Transverse colon (tissue), 4 donors: Measurements from ENCODE around the gene NEUROD4. TPM values are rescaled to one million over a fixed set of nuclear protein-coding genes. Genes with fewer than 3 reads are reported as not detected.

Source experiments
- DNase-seq: peaks from one replicate; pipeline ENCODE4 v3.0.0-alpha.2; 2019
- H3K27ac ChIP-seq, 4 donors: fragments of 200-600 bp; sonication (generic); 2 replicates each; pipeline ENCODE4 v1.5.1; 2016 to 2018; ENCODE audit warnings: inconsistent platforms in 4 of 4
- H3K27me3 ChIP-seq: fragments of 200-600 bp; sonication (generic); 2 replicates; pipeline ENCODE4 v1.5.1; 2017; ENCODE audit warnings: inconsistent platforms
- H3K36me3 ChIP-seq, 4 donors: fragments of 200-600 bp; sonication (generic); 2 replicates each; pipeline ENCODE4 v1.5.1; 2017 to 2019; ENCODE audit warnings: inconsistent platforms in 4 of 4
- H3K4me1 ChIP-seq, 4 donors: fragments of 200-600 bp; sonication (generic); 2 replicates each; pipeline ENCODE4 v1.5.1; 2017 to 2020; ENCODE audit warnings: inconsistent platforms in 4 of 4
- H3K4me3 ChIP-seq, 4 donors: fragments of 200-600 bp; sonication (generic); 1 replicate in 1 of 4; 2 replicates in 3 of 4; pipeline versions ENCODE4 v1.5.1 to v1.6.1; 2017 to 2019; ENCODE audit warnings: inconsistent platforms in 4 of 4
- H3K9me3 ChIP-seq, 2 donors: fragments of 200-600 bp; sonication (generic); 2 replicates each; pipeline ENCODE4 v1.5.1; 2017 to 2019; ENCODE audit warnings: inconsistent platforms in 2 of 2
- CTCF ChIP-seq, 5 experiments: fragments of 200-600 bp in 3 of 5; fragments of 450-650 bp in 2 of 5; sonication (generic) in 3 of 5; IDR thresholded peaks; 1 replicate in 2 of 5; 2 replicates in 3 of 5; pipeline ENCODE4 v1.5.1; 2016 to 2017; ENCODE audit warnings: antibody characterized with exemption in 5 of 5, inconsistent platforms in 3 of 5, mild to moderate bottlenecking in 2 of 5, moderate library complexity in 1 of 5
- EP300 ChIP-seq: sonication (generic); formaldehyde crosslinking; IDR thresholded peaks from one replicate; pipeline ENCODE4 v1.6.1; 2017; ENCODE audit warnings: antibody characterized with exemption, low read depth
- POLR2A ChIP-seq: fragments of 450-650 bp; IDR thresholded peaks from one replicate; pipeline ENCODE4 v1.6.1; 2016; ENCODE audit warnings: antibody characterized with exemption, mild to moderate bottlenecking, moderate library complexity
- POLR2AphosphoS5 ChIP-seq, 3 donors: sonication (generic); formaldehyde crosslinking; IDR thresholded peaks; one replicate each; pipeline ENCODE4 v1.6.1; 2016; ENCODE audit warnings: antibody characterized with exemption in 3 of 3
- WGBS, 2 donors: methylation state at CpG; one replicate each; pipeline ENCODE4 v1.1.5; 2018; ENCODE audit warnings: low coverage in 1 of 2; 5-methylcytosine and 5-hydroxymethylcytosine counted together
- in situ Hi-C, 4 donors: fragments of 200-750 bp; cut with MboI; loops; one replicate each; pipeline versions ENCODE4 v1.15.0 to v1.15.1; 2017; ENCODE audit warnings: low sequenced_read_pairs in 3 of 4, low pct_ligation_motif_present in 1 of 4, low pct_unique_long_range_greater_than_20kb in 1 of 4
- intact Hi-C: fragments of 100-400 bp; cut with DNase I; formaldehyde crosslinking; loops from one replicate; pipeline ENCODE4 v1.15.1; 2023; ENCODE audit warnings: low total_unique reads
- total RNA-seq, 4 donors: library from RNA; depleted of rRNA; stranded (reverse); fragments of >200 nt; gene quantifications; one replicate each; pipeline ENCODE4 v1.1.0, GENCODE V29; 2016

NEUROD4 gene
- not detected for total RNA-seq

GRCh38 chr12:55019784-55020183, at the start of gene NEUROD4:
NEUROD4 (plus strand) TSS chr12:55019974; CDS start chr12:55026440, 6,466 bp downstream.
- no peaks in the 10 kb centered on the region for H3K9me3 ChIP-seq
- H3K4me3 ChIP-seq: no peak within 1 kb of the TSS
- no peak within 1 kb of the TSS for H3K27ac ChIP-seq
- TF ChIP-seq CTCF (IDR thresholded peaks at IDR 0.05) (no peak), POLR2A (no peak), POLR2AphosphoS5 (IDR thresholded peaks at IDR 0.05) (no peak), EP300 (no peak)
- WGBS, 2 donors: 6 to 15% methylated on average over 4 to 13 of the region's 13 CpGs
- intact Hi-C loops: no loop called here
- H3K4me1 ChIP-seq: peaks cover 0 to 7% (median 0%) of the 10 kb centered on the region in 4 donors
- in situ Hi-C loops: no loop called here
- no peaks in the 10 kb centered on the region for H3K36me3 ChIP-seq
- no peak for DNase-seq
- H3K27me3 ChIP-seq: peaks cover 47% of the 10 kb centered on the region

GRCh38 chr12:54970741-54971140, 49.0 kb upstream of the NEUROD4 start:
- WGBS, 2 donors: 82 to 85% methylated on average over 3 of the region's 3 CpGs
- TF ChIP-seq POLR2A (no peak), EP300 (no peak), CTCF (IDR thresholded peaks at IDR 0.05) (no peak), POLR2AphosphoS5 (IDR thresholded peaks at IDR 0.05) (no peak)
- Histone ChIP-seq H3K27ac (no peak overlapping the region), H3K27me3 (no peaks in the 10 kb centered on the region), H3K4me1 (peaks cover 0 to 1% (median 0%) of the 10 kb centered on the region in 4 donors), H3K4me3 (no peak overlapping the region), H3K9me3 (no peaks in the 10 kb centered on the region), H3K36me3 (no peaks in the 10 kb centered on the region)
- no peak for DNase-seq
- intact Hi-C loops: no loop called here
- in situ Hi-C loops: loop anchor here in 1 of 4 donors (25.0 kb wide), 1 partner anchor 383 kb away; the partner anchor contains the start of gene PPP1R1A

- intact Hi-C loops (no loop called here), in situ Hi-C loops (loop anchor here in 1 of 4 donors (25.0 kb wide), 1 partner anchor 386 kb away; the partner anchor contains the start of gene PPP1R1A)
- Histone ChIP-seq H3K27ac (no peak overlapping the region), H3K4me1 (peaks cover 0 to 3% (median 0%) of the 10 kb centered on the region in 4 donors), H3K27me3 (no peaks in the 10 kb centered on the region), H3K9me3 (no peaks in the 10 kb centered on the region), H3K4me3 (no peak overlapping the region), H3K36me3 (no peaks in the 10 kb centered on the region)
- 87 to 93% methylated on average over 3 of the region's 3 CpGs for WGBS, 2 donors
- no peak for DNase-seq
- no peak for TF ChIP-seq POLR2A
- no peak for TF ChIP-seq EP300
- TF ChIP-seq CTCF (IDR thresholded peaks at IDR 0.05): no peak
- TF ChIP-seq POLR2AphosphoS5 (IDR thresholded peaks at IDR 0.05): no peak
These were observed 46.2 kb upstream of the NEUROD4 start for GRCh38 chr12:54973556-54973955.

- H3K4me1 ChIP-seq: peaks cover 0 to 3% (median 0%) of the 10 kb centered on the region in 4 donors
- H3K36me3 ChIP-seq: no peaks in the 10 kb centered on the region
- DNase-seq: no peak
- in situ Hi-C loops (loop anchor here in 1 of 4 donors (25.0 kb wide), 1 partner anchor 387 kb away; the partner anchor contains the start of gene PPP1R1A), intact Hi-C loops (no loop called here)
- H3K4me3 ChIP-seq: no peak overlapping the region
- H3K9me3 ChIP-seq: no peaks in the 10 kb centered on the region
- TF ChIP-seq POLR2AphosphoS5 (IDR thresholded peaks at IDR 0.05) (no peak), EP300 (no peak), CTCF (IDR thresholded peaks at IDR 0.05) (no peak), POLR2A (no peak)
- WGBS, 2 donors: 74 to 86% methylated on average over 3 to 12 of the region's 12 CpGs
- H3K27ac ChIP-seq: no peak overlapping the region
- H3K27me3 ChIP-seq: no peaks in the 10 kb centered on the region
These were observed 45.5 kb upstream of the NEUROD4 start for GRCh38 chr12:54974279-54974678.
